HG02870 (cell line): ENCODE measurements around the gene SLC66A2.

ENCODE experiments used
- ATAC-seq: cut with Tn5 transposase; IDR thresholded peaks from one replicate; pipeline ENCODE4 v1.9.1; 2021; ENCODE audit warnings: mild to moderate bottlenecking, moderate library complexity; ENCODE audit not compliant: unreplicated experiment

The SLC66A2 gene

GRCh38 chr18:79938196-79938595 is 13.3 kb downstream of the SLC66A2 start:
- ATAC-seq, result no peak

GRCh38 chr18:79937103-79937860 is 14.2 kb downstream of the SLC66A2 start:
- no peak for ATAC-seq

- ATAC-seq, result no peak
Observed at GRCh38 chr18:79936641-79937040, 14.8 kb downstream of the SLC66A2 start.

- no peak for ATAC-seq
Observed at GRCh38 chr18:79935925-79936324, 15.5 kb downstream of the SLC66A2 start.

GRCh38 chr18:79935499-79935898 is 16.0 kb downstream of the SLC66A2 start:
- ATAC-seq, result no peak

- ATAC-seq, result no peak
Observed at GRCh38 chr18:79935098-79935480, 16.4 kb downstream of the SLC66A2 start.

- ATAC-seq, result no peak
Observed at GRCh38 chr18:79934311-79935097, 16.9 kb downstream of the SLC66A2 start.

GRCh38 chr18:79933765-79934164 is 17.7 kb downstream of the SLC66A2 start:
- no peak for ATAC-seq

GRCh38 chr18:79932907-79933306 is 18.5 kb downstream of the SLC66A2 start:
- ATAC-seq, result no peak

GRCh38 chr18:79931475-79931874 is 20.0 kb downstream of the SLC66A2 start:
- no peak for ATAC-seq

GRCh38 chr18:79930020-79930642 is 21.3 kb downstream of the SLC66A2 start:
- no peak for ATAC-seq

GRCh38 chr18:79928563-79928960 is 22.9 kb downstream of the SLC66A2 start:
- ATAC-seq, result no peak

- ATAC-seq, result no peak
Observed at GRCh38 chr18:79927607-79928562, 23.6 kb downstream of the SLC66A2 start.

- ATAC-seq, result no peak
Observed at GRCh38 chr18:79926715-79927606, 24.5 kb downstream of the SLC66A2 start.

GRCh38 chr18:79926306-79926705 is 25.1 kb downstream of the SLC66A2 start:
- ATAC-seq, result no peak

GRCh38 chr18:79924814-79925731 is 26.4 kb downstream of the SLC66A2 start:
- ATAC-seq, result no peak

- ATAC-seq, result no peak
Observed at GRCh38 chr18:79923896-79924585, 27.4 kb downstream of the SLC66A2 start.

- ATAC-seq, result no peak
Observed at GRCh38 chr18:79922971-79923411, 28.5 kb downstream of the SLC66A2 start.
